Measurements from ENCODE around the gene ANKRD11. TPM values are rescaled to one million over a fixed set of nuclear protein-coding genes. Genes with fewer than 3 reads are reported as not detected.
A peak's percentile ranks its signal among the peaks of the same experiment; 100 is the strongest.

The ANKRD11 gene
- total RNA-seq, 2 donors from 2014 or later, result 197 to 251 TPM

- no peaks in the 10 kb centered on the region for H3K9me3 ChIP-seq (ENCODE audit: control insufficient read depth, low read length, poor library complexity, severe bottlenecking)
- no peak overlapping the region for H3K27ac Mint-ChIP-seq
- no peaks in the 10 kb centered on the region for H3K27me3 Mint-ChIP-seq
- peaks cover 12% of the 10 kb centered on the region for H3K4me1 Mint-ChIP-seq
- H3K36me3 Mint-ChIP-seq (ENCODE audit: low read depth), result peaks cover 6% of the 10 kb centered on the region
- DNase-seq, result no peak
- no peak overlapping the region for H3K4me3 Mint-ChIP-seq
- no peak for ATAC-seq
Measured at GRCh38 chr16:89522287-89522686, 31.9 kb upstream of the ANKRD11 start.

- H3K4me1 Mint-ChIP-seq, result peaks cover 15% of the 10 kb centered on the region
- no peaks in the 10 kb centered on the region for H3K27me3 Mint-ChIP-seq
- no peaks in the 10 kb centered on the region for H3K9me3 ChIP-seq (ENCODE audit: control insufficient read depth, low read length, poor library complexity, severe bottlenecking)
- H3K36me3 Mint-ChIP-seq (ENCODE audit: low read depth), result peaks cover 8% of the 10 kb centered on the region
- H3K4me3 Mint-ChIP-seq, result no peak overlapping the region
- ATAC-seq (no peak), DNase-seq (no peak)
- H3K27ac Mint-ChIP-seq, result no peak overlapping the region
Measured at GRCh38 chr16:89519881-89520280, 29.5 kb upstream of the ANKRD11 start.

- H3K27ac Mint-ChIP-seq, result no peak overlapping the region
- DNase-seq, result no peak
- H3K36me3 Mint-ChIP-seq (ENCODE audit: low read depth), result peaks cover 12% of the 10 kb centered on the region
- no peak for ATAC-seq
- no peak overlapping the region for H3K4me3 Mint-ChIP-seq
- no peaks in the 10 kb centered on the region for H3K9me3 ChIP-seq (ENCODE audit: control insufficient read depth, low read length, poor library complexity, severe bottlenecking)
- peaks cover 13% of the 10 kb centered on the region for H3K4me1 Mint-ChIP-seq
- H3K27me3 Mint-ChIP-seq, result no peaks in the 10 kb centered on the region
Measured at GRCh38 chr16:89517128-89517527, 26.8 kb upstream of the ANKRD11 start.

GRCh38 chr16:89512453-89512852 lies 22.1 kb upstream of the ANKRD11 start:
- peaks cover 10% of the 10 kb centered on the region for H3K4me1 Mint-ChIP-seq
- no peaks in the 10 kb centered on the region for H3K27me3 Mint-ChIP-seq
- no peaks in the 10 kb centered on the region for H3K9me3 ChIP-seq (ENCODE audit: control insufficient read depth, low read length, poor library complexity, severe bottlenecking)
- H3K36me3 Mint-ChIP-seq (ENCODE audit: low read depth), result peaks cover 6% of the 10 kb centered on the region
- no peak for ATAC-seq
- no peak for DNase-seq
- no peak overlapping the region for H3K4me3 Mint-ChIP-seq
- H3K27ac Mint-ChIP-seq, result no peak overlapping the region

- peaks cover 4% of the 10 kb centered on the region for H3K36me3 Mint-ChIP-seq (ENCODE audit: low read depth)
- no peaks in the 10 kb centered on the region for H3K27me3 Mint-ChIP-seq
- H3K27ac Mint-ChIP-seq, result no peak overlapping the region
- peaks cover 14% of the 10 kb centered on the region for H3K4me1 Mint-ChIP-seq
- no peaks in the 10 kb centered on the region for H3K9me3 ChIP-seq (ENCODE audit: control insufficient read depth, low read length, poor library complexity, severe bottlenecking)
- DNase-seq (no peak), ATAC-seq (no peak)
- H3K4me3 Mint-ChIP-seq, result no peak overlapping the region
Measured at GRCh38 chr16:89511374-89511773, 21.0 kb upstream of the ANKRD11 start.

GRCh38 chr16:89510526-89510925 lies 20.2 kb upstream of the ANKRD11 start:
- Mint-ChIP-seq H3K27me3 (no peaks in the 10 kb centered on the region), H3K4me3 (no peak overlapping the region), H3K27ac (peak overlapping the region; percentile 85), H3K36me3 (ENCODE audit: low read depth) (peaks cover 4% of the 10 kb centered on the region), H3K4me1 (peaks cover 20% of the 10 kb centered on the region)
- no peaks in the 10 kb centered on the region for H3K9me3 ChIP-seq (ENCODE audit: control insufficient read depth, low read length, poor library complexity, severe bottlenecking)
- ATAC-seq (no peak), DNase-seq (no peak)

- peak within 1 kb of the TSS; percentile 95 for H3K27ac Mint-ChIP-seq
Measured at GRCh38 chr16:89507834-89508590, 17.7 kb upstream of the ANKRD11 start, which contains the start of gene SPG7. SPG7 (plus strand) TSS chr16:89508403; CDS start chr16:89508418, 15 bp downstream.

GRCh38 chr16:89507214-89507833 lies 17.0 kb upstream of the ANKRD11 start:
- DNase-seq, result no peak
- H3K4me1 Mint-ChIP-seq, result peaks cover 24% of the 10 kb centered on the region

More at GRCh38 chr16:89507834-89508590, 17.7 kb upstream of the ANKRD11 start, which contains the start of gene SPG7:
- Mint-ChIP-seq H3K4me1 (peaks cover 24% of the 10 kb centered on the region), H3K36me3 (ENCODE audit: low read depth) (no peaks in the 10 kb centered on the region), H3K27me3 (no peaks in the 10 kb centered on the region), H3K4me3 (peak within 1 kb of the TSS; percentile 94)
- H3K9me3 ChIP-seq (ENCODE audit: control insufficient read depth, low read length, poor library complexity, severe bottlenecking), result no peaks in the 10 kb centered on the region
- ATAC-seq (peak; percentile 74), DNase-seq (peak; percentile 90 to 92 (median 91))

GRCh38 chr16:89506791-89507191 lies 16.4 kb upstream of the ANKRD11 start:
- Mint-ChIP-seq H3K27me3 (no peaks in the 10 kb centered on the region), H3K36me3 (ENCODE audit: low read depth) (no peaks in the 10 kb centered on the region), H3K4me3 (peak overlapping the region; percentile 94), H3K27ac (peak overlapping the region; percentile 95), H3K4me1 (peaks cover 24% of the 10 kb centered on the region)
- H3K9me3 ChIP-seq (ENCODE audit: control insufficient read depth, low read length, poor library complexity, severe bottlenecking), result no peaks in the 10 kb centered on the region
- ATAC-seq, result no peak
- peak in 1 of 3 donors; percentile 19 for DNase-seq

More at GRCh38 chr16:89507214-89507833, 17.0 kb upstream of the ANKRD11 start:
- no peaks in the 10 kb centered on the region for H3K9me3 ChIP-seq (ENCODE audit: control insufficient read depth, low read length, poor library complexity, severe bottlenecking)
- H3K36me3 Mint-ChIP-seq (ENCODE audit: low read depth), result no peaks in the 10 kb centered on the region
- H3K4me3 Mint-ChIP-seq, result peak overlapping the region; percentile 94
- no peak for ATAC-seq
- no peaks in the 10 kb centered on the region for H3K27me3 Mint-ChIP-seq
- peak overlapping the region; percentile 95 for H3K27ac Mint-ChIP-seq

GRCh38 chr16:89506113-89506504 lies 15.7 kb upstream of the ANKRD11 start:
- Mint-ChIP-seq H3K27me3 (no peaks in the 10 kb centered on the region), H3K4me3 (peak overlapping the region; percentile 91), H3K36me3 (ENCODE audit: low read depth) (no peaks in the 10 kb centered on the region), H3K4me1 (peaks cover 24% of the 10 kb centered on the region), H3K27ac (peak overlapping the region; percentile 95)
- ATAC-seq, result no peak
- no peak for DNase-seq
- no peaks in the 10 kb centered on the region for H3K9me3 ChIP-seq (ENCODE audit: control insufficient read depth, low read length, poor library complexity, severe bottlenecking)

GRCh38 chr16:89505204-89506112 lies 15.1 kb upstream of the ANKRD11 start:
- Mint-ChIP-seq H3K4me1 (peaks cover 24% of the 10 kb centered on the region), H3K27me3 (no peaks in the 10 kb centered on the region), H3K36me3 (ENCODE audit: low read depth) (no peaks in the 10 kb centered on the region), H3K27ac (peak overlapping the region; percentile 95), H3K4me3 (peak overlapping the region; percentile 91)
- no peaks in the 10 kb centered on the region for H3K9me3 ChIP-seq (ENCODE audit: control insufficient read depth, low read length, poor library complexity, severe bottlenecking)
- peak; percentile 48 to 75 (median 69) for DNase-seq
- peak; percentile 69 for ATAC-seq

- Mint-ChIP-seq H3K27me3 (no peaks in the 10 kb centered on the region), H3K36me3 (ENCODE audit: low read depth) (no peaks in the 10 kb centered on the region), H3K4me1 (peaks cover 23% of the 10 kb centered on the region), H3K4me3 (no peak overlapping the region), H3K27ac (peak overlapping the region; percentile 32)
- ATAC-seq (no peak), DNase-seq (no peak)
- H3K9me3 ChIP-seq (ENCODE audit: control insufficient read depth, low read length, poor library complexity, severe bottlenecking), result no peaks in the 10 kb centered on the region
Measured at GRCh38 chr16:89504091-89504490, 13.7 kb upstream of the ANKRD11 start.
